Measurements from ENCODE around the gene ZNF536. TPM values are rescaled to one million over a fixed set of nuclear protein-coding genes. Genes with fewer than 3 reads are reported as not detected.

ZNF536 gene
- total RNA-seq, 1 experiment from 2014 or later = not detected

DNA sequence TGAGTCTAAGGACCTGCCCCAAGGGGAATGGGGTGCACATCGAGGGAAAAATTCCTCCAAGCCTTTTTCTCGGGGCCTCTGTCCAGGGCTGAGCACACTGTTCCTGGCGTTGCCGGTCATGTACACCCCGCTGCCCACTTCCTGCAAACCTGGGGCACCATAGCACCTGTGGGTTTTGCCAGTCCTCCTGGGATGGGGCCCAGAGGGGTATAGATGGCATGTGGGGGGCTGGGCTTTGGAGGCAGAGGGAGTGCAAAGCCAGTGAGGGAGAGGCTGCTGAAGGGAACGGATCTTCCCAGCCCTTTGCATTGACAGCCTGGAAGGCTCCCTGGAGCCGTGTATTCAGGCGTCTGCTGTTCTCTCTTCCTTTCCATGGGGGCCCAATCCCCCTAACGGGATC is 187.3 kb downstream of the ZNF536 start:
- Histone ChIP-seq H3K27me3 (replicated peaks; ENCODE audit: control insufficient read depth, insufficient read depth, low read length) (no peaks in the 10 kb centered on the region; the same call in 1 of the 2 replicates), H3K36me3 (ENCODE audit: control insufficient read depth, insufficient read depth, low read length) (no peaks in the 10 kb centered on the region), H3K9me3 (no peaks in the 10 kb centered on the region), H3K4me1 (no peaks in the 10 kb centered on the region), H3K4me3 (ENCODE audit: low read depth, low read length) (no peak overlapping the region)
- Mint-ChIP-seq H3K4me1 (ENCODE audit: low read depth, unreplicated experiment) (no peaks in the 10 kb centered on the region), H3K9me3 (ENCODE audit: unreplicated experiment) (no peaks in the 10 kb centered on the region), H3K27me3 (ENCODE audit: insufficient read depth, unreplicated experiment) (peaks cover 22% of the 10 kb centered on the region), H3K36me3 (ENCODE audit: insufficient read depth, unreplicated experiment) (no peaks in the 10 kb centered on the region), H3K27ac (ENCODE audit: unreplicated experiment) (no peak overlapping the region), H3K4me3 (ENCODE audit: unreplicated experiment) (no peak overlapping the region)
- TF ChIP-seq, protein P1, sequence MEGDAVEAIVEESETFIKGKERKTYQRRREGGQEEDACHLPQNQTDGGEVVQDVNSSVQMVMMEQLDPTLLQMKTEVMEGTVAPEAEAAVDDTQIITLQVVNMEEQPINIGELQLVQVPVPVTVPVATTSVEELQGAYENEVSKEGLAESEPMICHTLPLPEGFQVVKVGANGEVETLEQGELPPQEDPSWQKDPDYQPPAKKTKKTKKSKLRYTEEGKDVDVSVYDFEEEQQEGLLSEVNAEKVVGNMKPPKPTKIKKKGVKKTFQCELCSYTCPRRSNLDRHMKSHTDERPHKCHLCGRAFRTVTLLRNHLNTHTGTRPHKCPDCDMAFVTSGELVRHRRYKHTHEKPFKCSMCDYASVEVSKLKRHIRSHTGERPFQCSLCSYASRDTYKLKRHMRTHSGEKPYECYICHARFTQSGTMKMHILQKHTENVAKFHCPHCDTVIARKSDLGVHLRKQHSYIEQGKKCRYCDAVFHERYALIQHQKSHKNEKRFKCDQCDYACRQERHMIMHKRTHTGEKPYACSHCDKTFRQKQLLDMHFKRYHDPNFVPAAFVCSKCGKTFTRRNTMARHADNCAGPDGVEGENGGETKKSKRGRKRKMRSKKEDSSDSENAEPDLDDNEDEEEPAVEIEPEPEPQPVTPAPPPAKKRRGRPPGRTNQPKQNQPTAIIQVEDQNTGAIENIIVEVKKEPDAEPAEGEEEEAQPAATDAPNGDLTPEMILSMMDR (IDR thresholded peaks at IDR 0.05; ENCODE audit: insufficient read depth in 1 of 2, low read depth in 1 of 2, low read length in 1 of 2, severe bottlenecking in 1 of 2, unreplicated experiment in 1 of 2) = no peak
- BruUV-seq (replicated peaks) = no TSS peak
- no peak for DNase-seq
- ChIA-PET POLR2A (no interaction called here), CTCF (no interaction called here)
- intact Hi-C loops (cut with micrococcal nuclease; ENCODE audit: unreplicated experiment) = no loop called here

DNA sequence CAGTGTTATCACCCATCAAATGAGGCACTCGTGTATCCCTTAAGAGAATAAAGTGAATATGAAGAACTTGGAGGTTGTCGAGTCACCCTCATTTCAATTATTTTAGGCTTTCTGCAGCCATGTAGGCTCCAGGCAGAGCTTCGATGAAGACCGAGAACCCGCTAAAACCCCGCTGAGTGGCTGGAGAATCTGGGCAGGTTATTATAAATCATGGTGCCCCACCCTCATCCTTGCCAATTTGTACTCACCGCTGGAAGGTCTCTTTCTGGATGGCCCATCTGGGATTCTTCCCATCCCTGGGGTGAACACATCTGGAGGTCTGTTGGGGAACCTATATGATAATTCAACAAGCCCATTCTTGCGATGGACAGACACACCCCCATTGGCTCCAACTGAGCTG is 190.8 kb downstream of the ZNF536 start:
- POLR2A ChIA-PET = no interaction called here
- no peaks in the 10 kb centered on the region for H3K4me1 ChIP-seq
- TF ChIP-seq, protein P1 (IDR thresholded peaks at IDR 0.05; ENCODE audit: insufficient read depth in 1 of 2, low read depth in 1 of 2, low read length in 1 of 2, severe bottlenecking in 1 of 2, unreplicated experiment in 1 of 2) = no peak
- Mint-ChIP-seq H3K4me1 (ENCODE audit: low read depth, unreplicated experiment) (no peaks in the 10 kb centered on the region), H3K27ac (ENCODE audit: unreplicated experiment) (no peak overlapping the region), H3K4me3 (ENCODE audit: unreplicated experiment) (no peak overlapping the region), H3K9me3 (ENCODE audit: unreplicated experiment) (no peaks in the 10 kb centered on the region), H3K27me3 (ENCODE audit: insufficient read depth, unreplicated experiment) (peaks cover 25% of the 10 kb centered on the region), H3K36me3 (ENCODE audit: insufficient read depth, unreplicated experiment) (no peaks in the 10 kb centered on the region)
- no TSS peak for BruUV-seq (replicated peaks)
- no peaks in the 10 kb centered on the region for H3K9me3 ChIP-seq
- no peaks in the 10 kb centered on the region for H3K27me3 ChIP-seq (replicated peaks; ENCODE audit: control insufficient read depth, insufficient read depth, low read length)
- H3K4me3 ChIP-seq (ENCODE audit: low read depth, low read length) = no peak overlapping the region
- DNase-seq = no peak
- CTCF ChIA-PET = no interaction called here
- intact Hi-C loops (cut with micrococcal nuclease; ENCODE audit: unreplicated experiment) = no loop called here
- no peaks in the 10 kb centered on the region for H3K36me3 ChIP-seq (ENCODE audit: control insufficient read depth, insufficient read depth, low read length)

DNA sequence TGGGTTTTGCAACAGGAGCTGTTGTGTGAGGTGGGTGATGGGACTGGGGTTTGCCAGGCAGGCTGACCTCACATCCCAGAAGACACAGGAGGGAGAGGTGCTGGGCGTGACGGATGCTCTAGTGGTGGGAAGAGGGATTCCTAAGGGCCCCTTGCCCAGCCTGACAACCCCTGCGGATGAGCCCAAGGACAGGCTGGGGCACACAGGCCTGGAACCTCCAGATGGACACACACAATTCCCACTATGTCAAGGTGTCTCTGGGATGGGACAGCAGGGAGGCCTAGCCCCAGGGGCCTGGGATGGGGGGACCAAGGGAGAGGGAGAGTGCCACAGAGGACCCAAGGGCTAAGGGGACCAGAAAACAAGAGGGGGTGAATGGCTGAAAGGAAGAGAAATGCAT is 191.5 kb downstream of the ZNF536 start:
- Histone ChIP-seq H3K36me3 (ENCODE audit: control insufficient read depth, insufficient read depth, low read length) (no peaks in the 10 kb centered on the region), H3K4me3 (ENCODE audit: low read depth, low read length) (no peak overlapping the region), H3K9me3 (no peaks in the 10 kb centered on the region), H3K4me1 (no peaks in the 10 kb centered on the region), H3K27me3 (replicated peaks; ENCODE audit: control insufficient read depth, insufficient read depth, low read length) (no peaks in the 10 kb centered on the region)
- no peak overlapping the region for H3K27ac Mint-ChIP-seq (ENCODE audit: unreplicated experiment)
- DNase-seq = no peak
- peaks cover 23% of the 10 kb centered on the region for H3K27me3 Mint-ChIP-seq (ENCODE audit: insufficient read depth, unreplicated experiment)
- no peaks in the 10 kb centered on the region for H3K36me3 Mint-ChIP-seq (ENCODE audit: insufficient read depth, unreplicated experiment)
- CTCF ChIA-PET = no interaction called here
- no peak overlapping the region for H3K4me3 Mint-ChIP-seq (ENCODE audit: unreplicated experiment)
- no TSS peak for BruUV-seq (replicated peaks)
- intact Hi-C loops (cut with micrococcal nuclease; ENCODE audit: unreplicated experiment) = no loop called here
- POLR2A ChIA-PET = no interaction called here
- H3K9me3 Mint-ChIP-seq (ENCODE audit: unreplicated experiment) = no peaks in the 10 kb centered on the region
- H3K4me1 Mint-ChIP-seq (ENCODE audit: low read depth, unreplicated experiment) = no peaks in the 10 kb centered on the region
- TF ChIP-seq, protein P1 (IDR thresholded peaks at IDR 0.05; ENCODE audit: insufficient read depth in 1 of 2, low read depth in 1 of 2, low read length in 1 of 2, severe bottlenecking in 1 of 2, unreplicated experiment in 1 of 2) = no peak
